GM12878 (cell line): ENCODE measurements around the gene RABGGTB.

Experiments used
- BCL3 ChIP-seq: IDR thresholded peaks from 2 replicates; pipeline ENCODE4 v1.6.1; 2011; ENCODE audit warnings: borderline replicate concordance, low read depth, mild to moderate bottlenecking, moderate library complexity, low read length; ENCODE audit not compliant: insufficient read depth, poor library complexity, severe bottlenecking
- BHLHE40 ChIP-seq, 2 experiments: fragments of 450-650 bp in 1 of 2; IDR thresholded peaks; 2 replicates each; pipeline ENCODE4 v1.6.1; 2011 to 2017; ENCODE audit warnings: low read depth in 2 of 2, borderline replicate concordance in 1 of 2, improper control_type of control experiment in 1 of 2, low read length in 1 of 2, mild to moderate bottlenecking in 1 of 2
- CEBPZ ChIP-seq: fragments of 150-350 bp; IDR thresholded peaks from 2 replicates; pipeline ENCODE4 v1.6.1; 2016; ENCODE audit warnings: low read depth, low read length
- CTCF ChIP-seq, 3 experiments: IDR thresholded peaks in 2 of 3; conservative IDR thresholded peaks in 1 of 3; 2 replicates each; pipeline ENCODE4 v1.5.1; 2011; ENCODE audit warnings: low read depth in 3 of 3, low read length in 3 of 3, mild to moderate bottlenecking in 3 of 3, control low read depth in 2 of 3, moderate library complexity in 2 of 3, inconsistent platforms in 1 of 3, mixed read lengths in 1 of 3; ENCODE audit not compliant: control insufficient read depth in 2 of 3, insufficient read depth in 1 of 3; ENCODE audit errors: extremely low read depth in 1 of 3
- FOXM1 ChIP-seq: IDR thresholded peaks from 2 replicates; pipeline ENCODE4 v1.6.1; 2012; ENCODE audit warnings: low read depth, mild to moderate bottlenecking, inconsistent platforms, low read length, moderate library complexity
- HCFC1 ChIP-seq: fragments of 150-350 bp; IDR thresholded peaks from 2 replicates; pipeline ENCODE4 v1.6.1; 2014; ENCODE audit warnings: low read length
- POLR2A ChIP-seq: IDR thresholded peaks from 2 replicates; pipeline ENCODE4 v1.6.1; 2011; ENCODE audit warnings: low read depth, mild to moderate bottlenecking, low read length
- RAD21 ChIP-seq: IDR thresholded peaks from 2 replicates; pipeline ENCODE4 v1.6.1; 2011; ENCODE audit warnings: mild to moderate bottlenecking, low read depth, low read length, moderate library complexity; ENCODE audit not compliant: insufficient read depth
- RFX5 ChIP-seq: IDR thresholded peaks from 2 replicates; pipeline ENCODE4 v1.6.1; 2011; ENCODE audit warnings: low read depth, low read length, improper control_type of control experiment
- SP1 ChIP-seq: IDR thresholded peaks from one replicate; pipeline ENCODE4 v1.6.1; 2011; ENCODE audit warnings: low read depth, low read length
- SRF ChIP-seq, 2 experiments: IDR thresholded peaks; 2 replicates each; pipeline ENCODE4 v1.6.1; 2011; ENCODE audit warnings: low read depth in 2 of 2, low read length in 2 of 2, mild to moderate bottlenecking in 1 of 2, moderate library complexity in 1 of 2
- SUZ12 ChIP-seq: fragments of 200-600 bp; sonication (generic); IDR thresholded peaks from one replicate; pipeline ENCODE4 v1.6.1; 2018; ENCODE audit warnings: antibody characterized with exemption, mild to moderate bottlenecking; ENCODE audit not compliant: unreplicated experiment
- TAF1 ChIP-seq: IDR thresholded peaks from 2 replicates; pipeline ENCODE4 v1.6.1; 2011; ENCODE audit warnings: mild to moderate bottlenecking, low read depth, low read length, borderline replicate concordance
- TF ChIP-seq, protein P1 (sequence below): fragments of 450-650 bp; IDR thresholded peaks from 2 replicates; pipeline ENCODE4 v1.6.1; 2017; ENCODE audit warnings: mild to moderate bottlenecking

DNA sequence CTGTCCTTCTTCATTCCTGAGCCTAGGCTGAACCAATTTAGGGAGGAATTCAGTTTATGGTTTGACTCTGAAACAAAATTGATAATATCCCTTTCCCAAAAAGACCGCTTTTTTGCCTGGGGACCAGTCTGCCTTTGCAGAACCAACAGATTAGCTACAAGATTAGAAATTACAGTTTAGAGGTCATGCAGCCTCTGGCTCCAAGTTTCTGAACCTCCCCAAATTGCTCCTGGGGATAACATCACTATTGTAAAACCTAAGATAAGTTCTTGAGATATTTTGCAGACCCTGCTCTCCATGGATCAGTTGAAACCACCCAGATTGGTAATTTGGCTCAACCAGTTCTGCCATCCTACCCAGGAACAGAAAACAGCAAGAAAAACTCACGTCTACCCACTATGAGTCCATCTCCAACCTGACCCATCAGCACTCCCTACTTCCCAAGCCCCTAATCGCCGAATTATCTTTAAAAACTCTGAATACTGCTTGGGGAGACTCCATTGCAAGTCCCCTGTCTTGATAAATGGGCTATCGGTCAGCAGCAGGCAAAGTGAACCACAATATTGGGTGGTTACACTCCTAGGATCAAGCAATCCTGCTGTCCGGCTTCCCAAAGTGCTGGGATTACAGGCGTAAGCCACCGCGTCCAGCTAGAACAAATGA lies 605 bp upstream of the RABGGTB start:
- no peak for TF ChIP-seq BHLHE40 (IDR thresholded peaks at IDR 0.05; ENCODE audit: borderline replicate concordance in 1 of 2, low read depth in 2 of 2, low read length in 1 of 2)
- no peak for TF ChIP-seq SRF (IDR thresholded peaks at IDR 0.05; ENCODE audit: low read depth in 2 of 2, low read length in 2 of 2)
- no peak for TF ChIP-seq POLR2A
- no peak for TF ChIP-seq CTCF (IDR thresholded peaks at IDR 0.05 in 2 of 3, conservative IDR thresholded peaks at IDR 0.05 in 1 of 3; ENCODE audit: control insufficient read depth in 2 of 3, extremely low read depth in 1 of 3, insufficient read depth in 1 of 3, low read depth in 3 of 3, low read length in 3 of 3)
- TF ChIP-seq RFX5, result no peak
- no peak for TF ChIP-seq TAF1
- no peak; the same call in 1 of the 2 replicates for TF ChIP-seq FOXM1
- TF ChIP-seq CEBPZ, result no peak
- TF ChIP-seq RAD21, result no peak
- peak; percentile 10 for TF ChIP-seq BCL3
- TF ChIP-seq SP1, result no peak
- TF ChIP-seq HCFC1, result no peak
- TF ChIP-seq, protein P1, sequence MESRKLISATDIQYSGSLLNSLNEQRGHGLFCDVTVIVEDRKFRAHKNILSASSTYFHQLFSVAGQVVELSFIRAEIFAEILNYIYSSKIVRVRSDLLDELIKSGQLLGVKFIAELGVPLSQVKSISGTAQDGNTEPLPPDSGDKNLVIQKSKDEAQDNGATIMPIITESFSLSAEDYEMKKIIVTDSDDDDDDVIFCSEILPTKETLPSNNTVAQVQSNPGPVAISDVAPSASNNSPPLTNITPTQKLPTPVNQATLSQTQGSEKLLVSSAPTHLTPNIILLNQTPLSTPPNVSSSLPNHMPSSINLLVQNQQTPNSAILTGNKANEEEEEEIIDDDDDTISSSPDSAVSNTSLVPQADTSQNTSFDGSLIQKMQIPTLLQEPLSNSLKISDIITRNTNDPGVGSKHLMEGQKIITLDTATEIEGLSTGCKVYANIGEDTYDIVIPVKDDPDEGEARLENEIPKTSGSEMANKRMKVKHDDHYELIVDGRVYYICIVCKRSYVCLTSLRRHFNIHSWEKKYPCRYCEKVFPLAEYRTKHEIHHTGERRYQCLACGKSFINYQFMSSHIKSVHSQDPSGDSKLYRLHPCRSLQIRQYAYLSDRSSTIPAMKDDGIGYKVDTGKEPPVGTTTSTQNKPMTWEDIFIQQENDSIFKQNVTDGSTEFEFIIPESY, result no peak
- no peak for TF ChIP-seq SUZ12
